Measurements from ENCODE around the gene MRPL1. TPM values are rescaled to one million over a fixed set of nuclear protein-coding genes. Genes with fewer than 3 reads are reported as not detected.
"Not testable (repeated sequence)": the region's sequence is repeated elsewhere in the genome, so short reads cannot be mapped to it uniquely, and the experiment has no call there.

Gene MRPL1
- total and polyA plus RNA-seq, 7 experiments from 2014 or later = 13.0 to 37.9 (median 25.7) TPM

DNA sequence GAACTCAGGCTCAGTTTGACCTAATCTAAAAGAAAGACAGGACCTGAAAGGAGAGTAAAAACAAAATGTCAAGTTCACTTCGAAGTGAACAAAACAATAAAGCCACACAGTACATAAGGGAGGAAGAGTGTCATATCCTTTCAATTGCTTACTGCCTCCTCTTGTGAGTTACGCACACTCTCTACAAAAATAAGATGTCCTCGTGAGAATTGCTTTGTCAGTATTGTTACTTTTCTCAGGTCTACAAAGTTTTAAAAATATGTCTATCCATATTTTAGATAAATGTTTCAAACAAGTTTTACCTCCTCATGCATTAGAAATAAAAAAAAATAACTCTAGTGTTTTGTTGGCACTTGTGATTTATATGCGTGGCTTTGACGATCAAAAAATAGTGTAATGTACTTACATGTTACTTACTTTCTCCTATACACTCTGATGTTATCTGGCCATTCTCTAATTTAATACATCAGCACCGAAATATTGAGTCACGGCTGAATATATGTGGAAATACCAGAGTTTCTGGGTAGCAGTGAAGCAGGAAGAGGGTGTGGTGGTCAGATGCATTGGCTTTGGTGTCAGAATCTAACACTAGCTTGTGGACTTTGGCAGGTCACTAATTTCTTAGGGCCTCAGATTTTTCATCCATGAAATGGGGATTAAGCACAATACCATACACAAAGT lies 8.1 kb upstream of the MRPL1 start:
- ChIA-PET POLR2A (interaction anchor here (0.6 to 14.2 kb wide), 8 partner anchors 8 to 54 kb away, joined by 3 to 531 read pairs (median 44); partner anchors contain the start of genes CNOT6L and MRPL1), CTCF (interaction anchor here (1.0 to 1.4 kb wide), 3 partner anchors 35 to 45 kb away, joined by 3 to 5 read pairs (median 4); partner anchors contain the start of gene CNOT6L)
- Histone ChIP-seq H3K4me3 (ENCODE audit: low read length) (peak overlapping the region; percentile 50), H3K27ac (ENCODE audit: low read depth, low read length) (peak overlapping the region; percentile 77), H3K9me3 (ENCODE audit: control insufficient read depth in 2 of 3, low read length in 3 of 3) (no peaks in the 10 kb centered on the region), H3K4me1 (ENCODE audit: control insufficient read depth in 2 of 2, insufficient read depth in 2 of 2, low read length in 2 of 2) (peaks cover 57 to 58% of the 10 kb centered on the region in 2 donors), H3K36me3 (ENCODE audit: control insufficient read depth in 2 of 3, insufficient read depth in 3 of 3, low read length in 3 of 3) (no peaks in the 10 kb centered on the region), H3K27me3 (ENCODE audit: control insufficient read depth in 2 of 2, insufficient read depth in 2 of 2, low read length in 2 of 2) (no peaks in the 10 kb centered on the region)
- Mint-ChIP-seq H3K36me3 (peaks cover 0 to 1% (median 0%) of the 10 kb centered on the region in 5 donors), H3K27ac (peak overlapping the region; percentile 95 to 100 (median 98)), H3K4me3 (peak overlapping the region; percentile 56 to 93 (median 80)), H3K27me3 (no peaks in the 10 kb centered on the region), H3K9me3 (peaks cover 0 to 2% (median 0%) of the 10 kb centered on the region in 11 donors), H3K4me1 (peaks cover 48 to 75% (median 71%) of the 10 kb centered on the region in 7 donors)
- ATAC-seq (peak; percentile 84), DNase-seq (peak in 7 of 9 donors; percentile 51 to 83 (median 72))
- intact Hi-C loops (cut with micrococcal nuclease) = loop anchor here (1.0 to 5.0 kb wide), 3 partner anchors 8 to 923 kb away; partner anchors contain the start of genes MRPL1 (in 2 of the 2) and BMP2K (in 1 of the 2)

DNA sequence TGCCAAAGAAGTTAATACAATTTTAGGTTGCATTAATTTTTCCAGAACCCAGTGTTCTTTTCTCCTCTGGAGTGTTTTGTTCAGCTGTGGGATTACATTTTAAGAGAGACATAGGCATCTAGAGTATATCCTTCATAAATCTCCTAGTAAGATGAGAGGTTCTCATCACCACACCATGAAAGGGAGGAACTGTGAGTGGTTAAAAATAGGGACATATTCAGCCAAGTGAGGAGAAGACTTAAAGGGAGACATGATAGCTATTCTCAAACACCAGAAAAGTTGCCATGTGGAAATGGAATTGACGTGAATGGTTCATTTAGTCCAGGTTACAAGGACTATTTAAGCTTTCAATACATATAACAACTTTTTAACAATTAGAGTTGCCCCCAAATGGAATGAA lies 6.5 kb upstream of the MRPL1 start:
- H3K4me3 Mint-ChIP-seq = peak overlapping the region; percentile 16 to 90 (median 74)
- Histone ChIP-seq H3K36me3 (ENCODE audit: control insufficient read depth in 2 of 3, insufficient read depth in 3 of 3, low read length in 3 of 3) (no peaks in the 10 kb centered on the region), H3K4me3 (ENCODE audit: low read length) (peak overlapping the region; percentile 37), H3K9me3 (ENCODE audit: control insufficient read depth in 2 of 3, low read length in 3 of 3) (no peaks in the 10 kb centered on the region), H3K4me1 (ENCODE audit: control insufficient read depth in 2 of 2, insufficient read depth in 2 of 2, low read length in 2 of 2) (peaks cover 65 to 67% of the 10 kb centered on the region in 2 donors), H3K27ac (ENCODE audit: low read depth, low read length) (peak overlapping the region; percentile 71), H3K27me3 (ENCODE audit: control insufficient read depth in 2 of 2, insufficient read depth in 2 of 2, low read length in 2 of 2) (no peaks in the 10 kb centered on the region)
- H3K27me3 Mint-ChIP-seq = no peaks in the 10 kb centered on the region
- peak overlapping the region; percentile 87 to 100 (median 96) for H3K27ac Mint-ChIP-seq
- CTCF ChIA-PET = interaction anchor here (1.4 kb wide), 1 partner anchor 35 kb away, joined by 6 read pairs; no protein-coding TSS in a partner anchor
- peaks cover 0 to 1% (median 0%) of the 10 kb centered on the region in 5 donors for H3K36me3 Mint-ChIP-seq
- POLR2A ChIA-PET = interaction anchor here (0.7 to 14.2 kb wide), 5 partner anchors 22 to 1643 kb away, joined by 3 to 531 read pairs (median 3); partner anchors contain the start of gene CNOT6L
- no peak for ATAC-seq
- peaks cover 0 to 4% (median 0%) of the 10 kb centered on the region in 11 donors for H3K9me3 Mint-ChIP-seq
- intact Hi-C loops (cut with micrococcal nuclease) = no loop called here
- peaks cover 50 to 87% (median 78%) of the 10 kb centered on the region in 7 donors for H3K4me1 Mint-ChIP-seq
- DNase-seq = no peak

DNA sequence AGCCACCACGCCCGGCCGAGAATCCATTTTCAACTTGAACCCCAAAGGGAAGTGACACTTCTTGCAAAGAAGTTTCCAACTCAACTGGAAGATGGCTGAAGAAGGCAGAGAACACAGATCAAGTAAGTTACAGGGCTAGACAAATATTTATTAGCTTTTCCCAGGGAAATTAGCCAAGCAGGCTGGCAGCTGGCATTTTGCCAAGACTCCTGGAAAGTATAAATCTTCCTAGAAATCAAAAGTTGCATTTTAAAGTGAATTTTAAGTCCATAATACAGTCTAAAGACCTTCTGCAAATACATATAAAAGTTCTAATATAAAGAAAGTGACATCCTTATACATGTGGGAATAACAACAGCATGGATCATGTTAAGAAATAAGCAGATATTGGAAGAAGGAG lies 3.4 kb upstream of the MRPL1 start:
- Histone ChIP-seq H3K4me3 (ENCODE audit: low read length) (no peak overlapping the region), H3K27ac (ENCODE audit: low read depth, low read length) (peak overlapping the region; percentile 99), H3K27me3 (ENCODE audit: control insufficient read depth in 2 of 2, insufficient read depth in 2 of 2, low read length in 2 of 2) (no peaks in the 10 kb centered on the region), H3K36me3 (ENCODE audit: control insufficient read depth in 2 of 3, insufficient read depth in 3 of 3, low read length in 3 of 3) (no peaks in the 10 kb centered on the region), H3K4me1 (ENCODE audit: control insufficient read depth in 2 of 2, insufficient read depth in 2 of 2, low read length in 2 of 2) (peaks cover 52 to 54% of the 10 kb centered on the region in 2 donors), H3K9me3 (ENCODE audit: control insufficient read depth in 2 of 3, low read length in 3 of 3) (no peaks in the 10 kb centered on the region)
- Mint-ChIP-seq H3K27me3 (peaks cover 0 to 4% (median 0%) of the 10 kb centered on the region in 5 donors), H3K4me1 (peaks cover 42 to 88% (median 75%) of the 10 kb centered on the region in 7 donors), H3K27ac (peak overlapping the region in 8 of 9 donors; percentile 72 to 100 (median 99)), H3K9me3 (peaks cover 0 to 10% (median 0%) of the 10 kb centered on the region in 11 donors), H3K4me3 (no peak overlapping the region), H3K36me3 (peaks cover 0 to 6% (median 0%) of the 10 kb centered on the region in 5 donors)
- POLR2A ChIA-PET = interaction anchor here (0.9 to 14.2 kb wide), 5 partner anchors 10 to 47 kb away, joined by 3 to 531 read pairs (median 4); partner anchors contain the start of gene CNOT6L
- intact Hi-C loops (cut with micrococcal nuclease) = no loop called here
- CTCF ChIA-PET = interaction anchor here (1.2 to 4.2 kb wide), 2 partner anchors 38 to 43 kb away, joined by 4 to 29 read pairs; no protein-coding TSS in a partner anchor
- no peak for DNase-seq
- no peak for ATAC-seq

DNA sequence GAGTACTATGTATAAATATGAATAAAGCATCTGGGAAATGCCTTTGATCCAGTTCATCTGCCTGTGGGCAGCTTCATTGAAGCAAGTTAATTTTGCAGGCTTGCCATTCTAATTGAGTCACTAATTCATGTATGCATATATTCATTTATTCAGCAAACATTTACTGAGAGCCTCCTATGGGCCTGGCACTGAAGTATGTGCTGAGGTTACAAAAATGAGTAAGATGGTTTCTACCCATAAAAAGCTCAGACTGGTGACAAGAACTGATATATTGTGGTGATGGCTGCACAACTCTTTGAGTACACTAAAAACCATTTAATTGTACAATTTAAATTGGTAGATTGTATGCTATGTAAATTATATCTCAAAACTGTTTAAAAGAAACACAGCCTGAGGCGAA lies 1.1 kb upstream of the MRPL1 start:
- Histone ChIP-seq H3K27me3 (ENCODE audit: control insufficient read depth in 2 of 2, insufficient read depth in 2 of 2, low read length in 2 of 2) (no peaks in the 10 kb centered on the region), H3K36me3 (ENCODE audit: control insufficient read depth in 2 of 3, insufficient read depth in 3 of 3, low read length in 3 of 3) (no peaks in the 10 kb centered on the region), H3K4me3 (ENCODE audit: low read length) (peak overlapping the region; percentile 76), H3K4me1 (ENCODE audit: control insufficient read depth in 2 of 2, insufficient read depth in 2 of 2, low read length in 2 of 2) (peaks cover 35 to 40% of the 10 kb centered on the region in 2 donors), H3K9me3 (ENCODE audit: control insufficient read depth in 2 of 3, low read length in 3 of 3) (no peaks in the 10 kb centered on the region), H3K27ac (ENCODE audit: low read depth, low read length) (peak overlapping the region; percentile 99)
- Mint-ChIP-seq H3K27ac (peak overlapping the region; percentile 97 to 100 (median 99)), H3K4me3 (peak overlapping the region; percentile 92 to 99 (median 96)), H3K4me1 (peaks cover 36 to 90% (median 73%) of the 10 kb centered on the region in 7 donors), H3K36me3 (peaks cover 4 to 7% (median 6%) of the 10 kb centered on the region in 5 donors), H3K27me3 (peaks cover 0 to 4% (median 0%) of the 10 kb centered on the region in 5 donors), H3K9me3 (peaks cover 0 to 10% (median 0%) of the 10 kb centered on the region in 11 donors)
- POLR2A ChIA-PET = interaction anchor here (0.7 to 14.2 kb wide), 19 partner anchors 10 to 1720 kb away, joined by 3 to 531 read pairs (median 6); partner anchors contain the start of gene CNOT6L
- CTCF ChIA-PET = interaction anchor here (1.0 to 4.2 kb wide), 7 partner anchors 8 to 61 kb away, joined by 3 to 29 read pairs (median 6); partner anchors contain the start of gene CNOT6L
- no peak for DNase-seq
- peak; percentile 8 for ATAC-seq
- intact Hi-C loops (cut with micrococcal nuclease) = loop anchor here in 1 of 2 donors (5.0 kb wide), 1 partner anchor 119 kb away; no protein-coding TSS in a partner anchor

DNA sequence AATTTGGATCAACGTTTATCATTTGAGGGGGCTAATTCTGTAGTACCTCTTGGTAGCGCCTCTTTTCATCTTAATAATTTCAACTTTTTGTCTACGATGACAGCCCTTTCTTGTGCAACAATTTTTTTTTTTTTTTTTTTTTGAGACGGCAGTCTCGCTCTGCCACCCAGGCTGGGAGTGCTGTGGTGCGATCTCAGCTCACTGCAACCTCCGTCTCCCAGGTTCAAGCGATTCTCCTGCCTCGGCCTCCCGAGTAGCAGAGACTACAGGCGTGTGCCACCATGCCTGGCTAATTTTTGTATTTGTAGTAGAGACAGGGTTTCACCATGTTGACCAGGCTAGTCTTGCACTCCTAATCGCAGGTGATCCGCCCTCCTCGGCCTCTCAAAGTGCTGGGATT lies 711 bp downstream of the MRPL1 start:
- peak overlapping the region; percentile 99 for H3K27ac ChIP-seq (ENCODE audit: low read depth, low read length)
- DNase-seq = peak in 5 of 9 donors; percentile 16 to 41 (median 30)
- H3K9me3 Mint-ChIP-seq; H3K36me3 ChIP-seq (ENCODE audit: control insufficient read depth in 2 of 3, insufficient read depth in 3 of 3, low read length in 3 of 3); ATAC-seq; H3K27me3 Mint-ChIP-seq; H3K27me3 ChIP-seq (ENCODE audit: control insufficient read depth in 2 of 2, insufficient read depth in 2 of 2, low read length in 2 of 2); H3K9me3 ChIP-seq (ENCODE audit: control insufficient read depth in 2 of 3, low read length in 3 of 3); CTCF ChIA-PET: not testable (repeated sequence)
- peak overlapping the region; percentile 92 to 99 (median 96) for H3K4me3 Mint-ChIP-seq
- peaks cover 18 to 31% of the 10 kb centered on the region in 2 donors for H3K4me1 ChIP-seq (ENCODE audit: control insufficient read depth in 2 of 2, insufficient read depth in 2 of 2, low read length in 2 of 2)
- POLR2A ChIA-PET = interaction anchor here (0.7 to 14.2 kb wide), 4 partner anchors 12 to 80 kb away, joined by 3 to 531 read pairs (median 42); partner anchors contain the start of gene CNOT6L
- intact Hi-C loops (cut with micrococcal nuclease) = loop anchor here (2.0 to 5.0 kb wide), 6 partner anchors 121 to 1715 kb away; partner anchors contain the start of genes CCNG2 (in 2 of the 2), NUP54 (in 1 of the 2) and PAQR3 (in 1 of the 2)
- H3K27ac Mint-ChIP-seq = peak overlapping the region; percentile 97 to 100 (median 99)
- H3K4me1 Mint-ChIP-seq = peaks cover 35 to 83% (median 66%) of the 10 kb centered on the region in 7 donors
- peak overlapping the region; percentile 76 for H3K4me3 ChIP-seq (ENCODE audit: low read length)
- peaks cover 7 to 13% (median 9%) of the 10 kb centered on the region in 5 donors for H3K36me3 Mint-ChIP-seq

DNA sequence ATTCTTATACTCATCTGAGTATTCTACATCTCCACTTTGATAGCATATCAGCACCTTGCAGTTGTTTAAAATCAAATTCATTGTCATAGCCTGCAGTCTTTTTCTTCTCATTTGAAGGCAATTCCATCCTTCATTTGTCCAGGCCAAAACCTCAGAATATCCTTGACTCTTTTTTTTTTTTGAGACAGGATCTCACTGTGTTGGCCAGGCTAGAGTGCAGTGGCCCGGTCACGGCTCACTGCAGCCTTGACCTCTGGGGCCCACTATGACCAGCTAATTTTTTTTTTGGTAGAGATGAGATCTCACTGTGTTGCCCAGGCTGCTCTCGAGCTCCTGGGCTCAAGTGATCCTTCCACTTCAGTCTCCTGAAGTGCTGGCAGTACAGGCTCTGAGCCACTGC lies 2.6 kb downstream of the MRPL1 start:
- Histone ChIP-seq H3K27ac (ENCODE audit: low read depth, low read length) (no peak overlapping the region), H3K4me1 (ENCODE audit: control insufficient read depth in 2 of 2, insufficient read depth in 2 of 2, low read length in 2 of 2) (peaks cover 16 to 31% of the 10 kb centered on the region in 2 donors), H3K36me3 (ENCODE audit: control insufficient read depth in 2 of 3, insufficient read depth in 3 of 3, low read length in 3 of 3) (peaks cover 0 to 4% (median 0%) of the 10 kb centered on the region in 3 experiments), H3K4me3 (ENCODE audit: low read length) (no peak overlapping the region), H3K9me3 (ENCODE audit: control insufficient read depth in 2 of 3, low read length in 3 of 3) (no peaks in the 10 kb centered on the region), H3K27me3 (ENCODE audit: control insufficient read depth in 2 of 2, insufficient read depth in 2 of 2, low read length in 2 of 2) (no peaks in the 10 kb centered on the region)
- peaks cover 0 to 10% (median 0%) of the 10 kb centered on the region in 11 donors for H3K9me3 Mint-ChIP-seq
- H3K4me3 Mint-ChIP-seq = peak overlapping the region in 5 of 10 donors; percentile 3 to 47 (median 18)
- intact Hi-C loops (cut with micrococcal nuclease) = loop anchor here in 1 of 2 donors (2.0 kb wide), 1 partner anchor 14 kb away; no protein-coding TSS in a partner anchor
- peak overlapping the region in 3 of 9 donors; percentile 51 to 75 (median 52) for H3K27ac Mint-ChIP-seq
- DNase-seq (no peak), ATAC-seq (no peak)
- CTCF ChIA-PET = interaction anchor here (0.6 kb wide), 1 partner anchor 48 kb away, joined by 3 read pairs; no protein-coding TSS in a partner anchor
- peaks cover 47 to 83% (median 69%) of the 10 kb centered on the region in 7 donors for H3K4me1 Mint-ChIP-seq
- POLR2A ChIA-PET = interaction anchor here (14.2 kb wide), 1 partner anchor 46 kb away, joined by 531 read pairs; the partner anchor contains the start of gene CNOT6L
- H3K27me3 Mint-ChIP-seq = peaks cover 0 to 4% (median 0%) of the 10 kb centered on the region in 5 donors
- H3K36me3 Mint-ChIP-seq = peaks cover 7 to 19% (median 10%) of the 10 kb centered on the region in 5 donors

All from naive thymus-derived CD4-positive, alpha-beta T cell (primary cell).